Effector CD4-positive, alpha-beta T cell (primary cell): Measurements from ENCODE around the gene SH3BGR.
"Not testable (repeated sequence)": the region's sequence is repeated elsewhere in the genome, so short reads cannot be mapped to it uniquely, and the experiment has no call there.

ENCODE experiments used
- DNase-seq: peaks from one replicate; pipeline ENCODE4 v3.0.0-alpha.2; 2020

Gene SH3BGR

DNA sequence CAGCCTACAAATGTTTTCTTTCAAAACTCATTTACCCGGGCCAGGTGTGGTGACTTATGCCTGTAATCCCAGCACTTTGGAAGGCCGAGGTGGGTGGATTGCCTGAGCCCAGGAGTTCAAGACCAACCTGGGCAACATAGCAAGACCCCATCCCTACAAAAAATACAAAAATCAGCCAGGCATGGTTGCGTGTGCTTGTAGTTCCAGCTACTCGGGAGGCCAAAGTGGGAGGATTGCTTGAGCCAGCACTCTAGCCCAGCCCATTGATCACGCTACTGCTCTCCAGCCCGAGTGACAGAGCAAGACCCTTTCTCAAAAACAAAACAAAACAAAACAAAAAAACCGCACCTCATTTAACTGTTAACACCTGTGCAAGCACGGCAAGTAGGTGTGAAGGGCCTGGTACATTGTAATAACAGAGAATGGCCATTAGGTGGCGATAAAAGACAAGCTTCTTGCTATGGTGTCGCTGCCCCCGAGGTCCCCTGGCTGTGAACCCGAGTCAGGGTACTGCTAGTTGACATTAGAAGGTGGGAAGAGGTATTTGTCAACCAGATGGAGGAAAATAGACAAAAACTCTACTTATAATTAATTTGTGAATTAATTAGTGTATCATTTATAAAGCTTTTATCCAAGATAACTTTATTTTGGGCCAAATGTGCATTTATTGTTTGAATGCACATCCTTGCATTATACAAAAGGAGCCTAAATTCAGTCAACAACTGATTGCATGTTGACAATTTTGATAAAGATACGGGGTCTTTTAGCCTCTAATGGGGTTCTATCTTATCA lies 66.5 kb downstream of the SH3BGR start:
- DNase-seq: peak; percentile 26

GRCh38 chr21:39518847-39519210 lies 67.1 kb downstream of the SH3BGR start:
- no peak for DNase-seq

GRCh38 chr21:39519835-39520234 lies 68.1 kb downstream of the SH3BGR start:
- DNase-seq: no peak

- no peak for DNase-seq
Observed at GRCh38 chr21:39523399-39523798, 71.6 kb downstream of the SH3BGR start.

DNA sequence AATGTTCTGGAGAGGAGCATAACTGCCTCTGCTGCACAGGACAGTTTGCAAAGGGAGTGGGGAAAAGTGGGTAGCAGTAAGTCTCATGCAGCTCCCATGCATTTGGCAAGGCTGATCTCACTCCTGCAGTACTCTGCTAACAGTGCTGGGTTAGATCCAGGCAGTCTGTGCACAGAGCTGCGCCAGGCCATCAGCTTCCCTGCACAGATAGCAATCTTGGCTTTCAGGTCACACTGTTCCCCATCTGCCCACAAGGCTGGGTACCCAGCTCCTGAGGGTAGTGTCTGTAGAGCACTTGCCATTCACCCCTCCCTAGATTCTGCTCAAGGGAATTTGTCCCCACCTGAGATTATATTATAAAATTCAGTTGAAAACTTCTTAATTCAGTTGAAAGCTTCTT lies 72.1 kb downstream of the SH3BGR start:
- no peak for DNase-seq

DNA sequence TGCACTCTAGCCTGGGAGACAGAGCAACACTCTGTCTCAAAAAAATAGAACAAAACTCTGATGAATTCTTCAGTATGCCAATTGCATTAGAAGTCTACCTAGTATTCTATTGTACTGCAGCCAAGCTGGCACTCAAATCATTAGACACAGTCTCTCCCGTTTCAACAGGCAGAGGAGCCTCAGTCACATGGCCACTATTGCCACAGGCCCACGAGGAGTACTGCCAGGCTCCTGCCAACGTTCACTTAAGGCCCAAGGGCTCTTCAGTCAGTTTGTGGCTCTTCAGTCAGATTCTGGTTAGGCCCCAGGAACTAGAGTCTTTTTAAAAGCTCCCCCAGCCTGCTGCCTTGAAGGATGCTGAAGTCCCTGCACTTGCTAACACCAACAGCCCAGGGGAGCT lies 73.4 kb downstream of the SH3BGR start:
- no peak for DNase-seq

DNA sequence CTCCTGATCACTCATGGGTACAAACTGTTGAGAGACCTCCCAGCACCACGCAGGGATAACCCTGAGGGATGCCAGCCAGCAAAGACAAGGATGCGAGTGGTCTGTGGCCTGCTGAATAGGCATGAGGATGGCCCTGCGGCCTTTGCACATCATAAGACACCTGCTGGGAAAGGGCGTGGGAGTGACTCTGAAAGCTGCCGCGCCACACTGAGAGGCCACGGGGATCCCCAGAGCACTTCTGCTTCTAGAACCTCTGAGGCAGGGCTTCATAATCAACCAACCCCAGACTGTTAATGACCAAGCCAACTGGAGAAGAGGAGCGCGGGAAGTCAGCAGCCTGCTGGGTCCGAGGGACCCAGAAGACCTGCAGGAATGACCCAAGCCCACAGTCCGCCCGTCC lies 73.8 kb downstream of the SH3BGR start:
- no peak for DNase-seq

- no peak for DNase-seq
Observed at GRCh38 chr21:39527067-39527595, 75.4 kb downstream of the SH3BGR start.

GRCh38 chr21:39527664-39528381 lies 76.1 kb downstream of the SH3BGR start:
- no peak for DNase-seq

DNA sequence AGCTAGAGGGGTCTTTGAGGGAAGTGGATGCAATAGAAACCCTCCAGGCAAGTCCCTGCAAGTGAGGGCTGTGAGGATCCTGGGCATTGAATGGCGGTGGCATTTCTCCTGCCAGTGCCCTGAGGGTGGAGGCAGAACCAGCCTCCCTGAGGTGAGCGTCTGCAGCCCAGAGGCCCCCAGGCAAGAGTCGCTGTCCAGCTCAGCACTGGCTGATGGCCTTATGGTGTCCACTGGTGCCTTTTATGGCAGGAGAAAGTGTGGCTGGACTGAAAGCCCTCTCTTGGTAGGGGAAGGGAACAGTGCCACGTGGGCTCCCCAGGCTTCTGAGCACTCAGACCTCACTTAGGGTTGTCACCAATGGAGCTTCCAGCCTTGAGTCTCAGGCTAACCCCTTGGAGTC lies 77.3 kb downstream of the SH3BGR start:
- DNase-seq: no peak

DNA sequence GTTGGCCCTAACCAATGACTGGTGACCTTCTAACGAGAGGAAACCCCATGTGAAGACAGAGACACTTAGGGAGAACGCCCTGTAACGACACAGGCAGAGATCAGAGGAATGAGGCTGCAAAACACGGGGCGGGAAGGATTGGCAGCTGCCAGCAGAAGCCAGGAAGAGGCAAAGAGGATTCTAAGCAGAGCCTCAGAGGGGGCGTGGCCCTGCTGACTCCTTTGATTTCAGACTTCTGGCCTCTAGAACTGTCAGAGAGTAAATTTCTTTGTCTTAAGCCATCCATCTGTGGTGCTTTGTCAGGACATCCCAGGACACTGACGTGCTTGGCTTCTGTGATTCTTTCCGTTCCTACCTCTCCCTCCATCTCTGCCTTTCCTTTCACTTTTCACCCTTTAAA lies 79.3 kb downstream of the SH3BGR start:
- DNase-seq: no peak

- DNase-seq: no peak
Observed at GRCh38 chr21:39531840-39532239, 80.1 kb downstream of the SH3BGR start.

DNA sequence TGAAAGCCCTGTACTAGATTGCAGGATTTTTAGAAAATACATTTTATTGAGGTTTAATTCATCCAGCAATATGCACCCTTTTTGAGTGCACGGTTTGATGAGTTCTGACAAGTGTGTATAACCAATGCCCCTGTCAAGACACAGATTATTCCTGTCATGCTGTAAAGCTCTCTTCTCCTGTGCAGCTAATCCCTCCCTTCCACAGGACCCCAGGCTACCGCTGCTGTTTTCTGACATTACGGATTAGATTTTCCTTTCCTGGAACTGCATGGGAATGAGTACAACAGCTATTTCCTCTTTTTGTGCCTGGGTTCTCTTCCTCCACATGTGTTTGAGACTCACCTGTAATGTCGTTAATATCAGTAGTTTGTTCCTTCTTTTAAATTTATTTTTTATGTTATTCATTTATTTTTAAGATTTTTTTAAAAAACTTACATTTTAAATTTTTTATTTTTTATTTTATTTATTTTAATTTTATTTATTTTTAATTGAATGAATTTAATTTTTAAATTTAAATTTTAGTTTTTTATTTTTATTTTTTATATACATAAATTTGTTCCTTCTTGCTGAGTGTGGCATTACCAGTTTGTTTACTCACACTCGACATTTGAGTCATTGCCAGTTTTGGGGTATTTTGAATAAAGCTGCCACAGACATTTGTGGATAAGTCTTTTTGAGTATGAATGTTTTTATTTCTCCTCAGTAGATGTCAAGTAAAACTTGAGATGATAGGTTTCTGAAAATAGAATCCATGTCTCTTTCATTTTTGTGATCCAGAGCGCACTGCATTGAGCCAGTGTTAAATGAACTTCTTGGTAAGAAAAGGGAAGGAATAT lies 82.0 kb downstream of the SH3BGR start:
- DNase-seq: no peak

DNA sequence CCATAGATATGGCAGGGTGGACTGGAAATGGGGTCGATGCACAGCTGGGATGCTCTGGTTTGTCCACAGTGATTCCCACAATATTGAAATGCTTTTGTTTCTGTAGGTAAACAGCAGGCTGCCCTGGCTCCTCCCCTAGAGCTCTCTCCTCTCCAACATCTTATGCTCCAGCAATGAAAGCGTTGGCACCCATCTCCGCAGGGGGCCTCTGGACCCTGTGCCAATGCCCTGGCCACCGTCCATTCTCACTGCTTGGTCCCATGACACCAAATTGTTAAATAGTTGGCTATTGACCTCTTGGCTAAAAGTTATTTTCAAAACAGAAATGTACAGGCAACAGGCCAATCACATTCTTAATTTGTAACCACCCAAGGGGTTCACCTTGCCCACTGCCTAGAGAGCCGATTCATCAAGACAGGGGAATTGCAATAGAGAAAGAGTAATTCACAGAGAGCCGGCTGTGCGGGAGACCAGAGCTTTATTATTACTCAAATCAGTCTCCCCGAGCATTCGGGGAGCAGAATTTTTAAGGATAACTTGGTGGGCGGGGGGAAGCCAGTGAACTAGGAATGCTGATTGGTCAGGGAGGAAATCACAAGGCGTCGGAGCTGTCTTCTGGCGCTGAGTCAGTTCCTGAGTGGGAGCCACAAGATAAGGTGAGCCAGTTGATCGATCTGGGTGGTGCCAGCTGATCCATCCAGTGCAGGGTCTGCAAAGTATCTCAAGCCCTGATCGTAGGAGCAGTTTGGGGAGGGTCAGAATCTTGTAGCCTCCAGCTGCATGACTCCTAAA lies 84.1 kb downstream of the SH3BGR start:
- no peak for DNase-seq

DNA sequence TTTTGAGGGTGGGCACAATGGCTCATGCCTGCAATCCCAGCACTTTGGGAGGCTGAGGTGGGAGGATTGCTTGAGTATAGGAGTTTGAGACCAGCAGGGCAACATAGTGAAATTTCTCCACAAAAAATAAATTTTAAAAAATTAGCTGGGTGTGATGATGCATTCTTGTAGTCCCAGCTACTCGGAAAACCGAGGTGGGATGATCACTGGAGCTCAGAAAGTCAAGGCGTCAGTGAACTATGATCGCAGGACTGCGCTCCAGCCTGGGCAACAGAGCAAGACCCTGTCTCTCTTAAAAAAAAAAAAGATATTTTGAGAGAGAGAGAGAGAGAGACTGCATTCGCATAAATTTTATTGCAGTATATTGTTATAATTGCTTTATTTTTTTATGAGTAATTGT lies 85.1 kb downstream of the SH3BGR start:
- DNase-seq: no peak

GRCh38 chr21:39537571-39537970 lies 85.8 kb downstream of the SH3BGR start:
- DNase-seq: no peak

- no peak for DNase-seq
Observed at GRCh38 chr21:39538453-39539042, 86.8 kb downstream of the SH3BGR start.

DNA sequence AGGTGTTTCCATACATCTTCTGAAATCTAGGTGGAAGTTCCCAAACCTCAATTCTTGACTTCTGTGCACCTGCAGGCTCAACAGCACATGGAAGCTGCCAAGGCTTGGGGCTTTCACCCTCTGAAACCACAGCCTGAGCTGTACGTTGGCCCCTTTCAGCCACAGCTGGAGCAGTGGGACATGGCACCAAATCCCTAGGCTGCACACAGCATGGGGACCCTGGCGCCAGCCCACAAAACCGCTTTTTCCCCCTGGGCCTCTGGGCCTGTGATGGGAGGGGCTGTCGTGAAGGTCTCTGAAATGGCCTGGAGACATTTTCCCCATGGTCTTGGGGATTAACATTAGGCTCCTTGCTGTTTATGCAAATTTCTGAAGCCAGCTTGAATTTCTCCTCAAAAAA lies 88.6 kb downstream of the SH3BGR start:
- not testable (repeated sequence) for DNase-seq

GRCh38 chr21:39542736-39543135 lies 91.0 kb downstream of the SH3BGR start:
- DNase-seq: no peak

GRCh38 chr21:39546522-39546921 lies 94.8 kb downstream of the SH3BGR start:
- DNase-seq: no peak

DNA sequence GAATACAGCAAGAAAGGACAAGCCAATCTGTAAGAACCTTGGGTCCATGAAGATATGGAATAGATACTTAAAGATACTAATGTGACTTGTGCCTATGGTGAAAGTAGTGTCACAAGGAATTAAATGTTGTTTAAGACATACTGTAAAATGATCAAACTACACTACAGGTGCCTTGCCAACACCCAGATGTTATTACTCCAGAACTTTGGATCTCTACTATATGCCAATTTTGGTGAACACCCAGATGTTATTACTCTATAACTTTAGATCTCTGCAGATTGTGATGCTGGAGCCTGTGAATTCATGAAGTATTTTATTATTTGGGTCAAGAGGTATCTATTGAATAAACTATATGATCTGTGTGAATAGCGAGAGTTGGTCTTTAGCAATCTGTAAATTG lies 101.1 kb downstream of the SH3BGR start:
- no peak for DNase-seq

DNA sequence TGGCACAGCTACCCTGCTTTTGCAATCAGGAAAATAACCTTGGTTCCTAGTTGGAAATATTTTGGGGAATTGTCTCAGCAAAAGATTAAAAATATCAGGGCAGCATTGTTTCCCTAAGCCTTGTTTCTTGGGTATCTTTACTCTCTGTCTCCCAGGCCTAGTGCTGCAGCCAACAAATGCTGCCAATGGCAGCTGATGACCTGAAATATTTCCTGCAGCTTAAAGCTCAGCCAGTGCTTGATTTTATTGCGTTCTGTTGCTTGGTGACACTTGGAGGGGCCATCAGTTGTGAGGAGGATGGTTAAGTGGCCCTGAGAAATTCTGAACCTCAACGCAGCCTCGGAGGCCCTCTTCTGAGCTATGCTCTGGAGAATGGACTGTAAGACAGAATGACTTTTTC lies 101.6 kb downstream of the SH3BGR start:
- DNase-seq: no peak
